Measurements from ENCODE around the gene PPIAL4G. TPM values are rescaled to one million over a fixed set of nuclear protein-coding genes. Genes with fewer than 3 reads are reported as not detected.

Gene PPIAL4G
- total RNA-seq (2014; rRNA removed; shearing (Covaris generic)), result not detected in 2 replicates

DNA sequence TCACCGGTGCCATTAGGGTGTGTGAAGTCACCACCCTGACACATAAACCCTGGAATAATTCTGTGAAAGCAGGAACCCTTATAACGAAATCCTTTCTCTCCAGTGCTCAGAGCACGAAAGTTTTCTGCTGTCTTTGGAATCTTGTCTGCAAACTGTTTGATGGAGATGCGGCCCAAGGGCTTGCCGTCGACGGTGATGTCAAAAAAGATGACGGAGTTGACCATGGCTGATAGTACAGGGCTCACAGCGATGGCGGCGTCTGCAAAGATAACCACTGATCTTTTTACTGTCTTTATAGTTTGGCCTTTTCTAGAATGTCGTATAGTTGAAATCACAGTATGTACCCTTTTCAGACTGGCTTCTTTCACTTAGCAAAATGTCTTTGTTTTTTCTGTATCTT, at the start of gene PPIAL4G:
TSS of gene PPIAL4G (minus strand) at position 274 of the 400 bp plus-strand sequence. CDS start at position 224, 50 bp downstream.

Small RNA genes within 50 kb of the gene (small RNA-seq; reads per million reads assigned to genes)
- 2.9 reads per million, percentile 79 among the genes with 10 or more reads in this experiment for gene RF00003

Other genes with a start within 250 kb of the PPIAL4G start
- gene NBPF14, start 112.7 kb upstream of the PPIAL4G start, total RNA-seq (2014; rRNA removed; shearing (Covaris generic)), result 33.9 and 39.1 TPM in 2 replicates

All from A375 (cell line).